ENCODE results near the gene SLC23A2. TPM values are rescaled to one million over a fixed set of nuclear protein-coding genes. Genes with fewer than 3 reads are reported as not detected.
"Not testable (repeated sequence)": the region's sequence is repeated elsewhere in the genome, so short reads cannot be mapped to it uniquely, and the experiment has no call there.

The SLC23A2 gene
- total RNA-seq, 6 experiments from 2014 or later = 23.4 to 41.1 (median 30.5) TPM

- no peak for DNase-seq
Measured at GRCh38 chr20:5033566-5033965, 32.3 kb upstream of the SLC23A2 start.

GRCh38 chr20:5031701-5032100, 30.4 kb upstream of the SLC23A2 start:
- 78% methylated on average over 4 of the region's 10 CpGs for WGBS (ENCODE audit: insufficient coverage, low coverage, low lambda C conversion rate, missing lambda C conversion rate)
- H3K4me3 ChIP-seq; DNase-seq; H3K27me3 ChIP-seq; ATAC-seq; H3K27ac ChIP-seq; H3K36me3 ChIP-seq; H3K4me1 ChIP-seq; H3K9me3 ChIP-seq; intact Hi-C loops (cut with DNase I): not testable (repeated sequence)

More at GRCh38 chr20:5033566-5033965, 32.3 kb upstream of the SLC23A2 start:
- intact Hi-C loops (cut with DNase I) = no loop called here
- H3K36me3 ChIP-seq = no peaks in the 10 kb centered on the region
- H3K27me3 ChIP-seq = no peaks in the 10 kb centered on the region
- no peaks in the 10 kb centered on the region for H3K9me3 ChIP-seq
- no peak overlapping the region for H3K27ac ChIP-seq
- no peaks in the 10 kb centered on the region for H3K4me1 ChIP-seq
- H3K4me3 ChIP-seq = no peak overlapping the region
- WGBS (ENCODE audit: insufficient coverage, low coverage, low lambda C conversion rate, missing lambda C conversion rate) = 67% methylated on average over 1 of the region's 2 CpGs
- TF ChIP-seq CTCF (IDR thresholded peaks at IDR 0.05) (no peak), POLR2A (IDR thresholded peaks at IDR 0.05) (no peak)
- no peak for ATAC-seq

- H3K36me3 ChIP-seq = no peaks in the 10 kb centered on the region
- ATAC-seq (peak in 1 of 4 donors; percentile 20), DNase-seq (no peak)
- TF ChIP-seq POLR2A (IDR thresholded peaks at IDR 0.05) = no peak
- no peak for TF ChIP-seq CTCF (IDR thresholded peaks at IDR 0.05)
- intact Hi-C loops (cut with DNase I) = no loop called here
- H3K9me3 ChIP-seq = no peaks in the 10 kb centered on the region
- no peak overlapping the region for H3K4me3 ChIP-seq
- no peak overlapping the region for H3K27ac ChIP-seq
- H3K27me3 ChIP-seq = no peaks in the 10 kb centered on the region
- 89% methylated on average over 8 of the region's 10 CpGs for WGBS (ENCODE audit: insufficient coverage, low coverage, low lambda C conversion rate, missing lambda C conversion rate)
- H3K4me1 ChIP-seq = no peaks in the 10 kb centered on the region
Measured at GRCh38 chr20:5031206-5031557, 29.9 kb upstream of the SLC23A2 start.

- no peak for TF ChIP-seq CTCF (IDR thresholded peaks at IDR 0.05)
- no peak overlapping the region for H3K27ac ChIP-seq
- H3K4me3 ChIP-seq = no peak overlapping the region
- 69% methylated on average over 9 of the region's 10 CpGs for WGBS (ENCODE audit: insufficient coverage, low coverage, low lambda C conversion rate, missing lambda C conversion rate)
- ATAC-seq (peak in 1 of 4 donors; percentile 22), DNase-seq (no peak)
- H3K9me3 ChIP-seq = no peaks in the 10 kb centered on the region
- no peaks in the 10 kb centered on the region for H3K27me3 ChIP-seq
- H3K36me3 ChIP-seq = no peaks in the 10 kb centered on the region
- no peaks in the 10 kb centered on the region for H3K4me1 ChIP-seq
- intact Hi-C loops (cut with DNase I) = no loop called here
Measured at GRCh38 chr20:5030348-5031205, 29.3 kb upstream of the SLC23A2 start.

GRCh38 chr20:5028258-5029059, 27.1 kb upstream of the SLC23A2 start:
- peak in 3 of 4 donors; percentile 33 to 61 (median 54) for ATAC-seq
- intact Hi-C loops (cut with DNase I); DNase-seq: not testable (repeated sequence)

More at GRCh38 chr20:5028258-5029059, 27.1 kb upstream of the SLC23A2 start:
- not testable (repeated sequence) for H3K4me3 ChIP-seq, H3K9me3 ChIP-seq, H3K4me1 ChIP-seq, H3K36me3 ChIP-seq, H3K27me3 ChIP-seq, H3K27ac ChIP-seq
- WGBS (ENCODE audit: insufficient coverage, low coverage, low lambda C conversion rate, missing lambda C conversion rate) = 84% methylated on average over 3 of the region's 4 CpGs
